Measurements from ENCODE around the gene CTDP1.
A peak's percentile ranks its signal among the peaks of the same experiment; 100 is the strongest.

CTDP1 gene

DNA sequence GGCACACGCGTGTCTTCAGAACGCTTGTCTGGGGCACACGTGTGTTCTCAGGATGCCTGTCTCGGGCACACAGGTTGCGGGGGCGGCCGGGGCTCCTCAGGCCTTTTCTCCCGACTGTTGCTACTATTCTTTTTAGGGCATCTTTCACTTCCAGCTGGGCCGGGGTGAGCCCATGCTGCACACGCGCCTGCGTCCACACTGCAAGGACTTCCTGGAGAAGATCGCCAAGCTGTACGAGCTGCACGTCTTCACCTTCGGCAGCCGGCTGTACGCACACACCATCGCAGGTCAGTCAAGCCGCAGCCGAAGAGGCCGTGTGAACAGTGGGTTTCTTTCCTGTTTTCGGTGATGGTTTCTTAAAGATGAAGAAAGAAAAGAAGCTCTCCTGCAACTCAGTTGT lies 25.0 kb downstream of the CTDP1 start:
- DNase-seq = no peak

DNA sequence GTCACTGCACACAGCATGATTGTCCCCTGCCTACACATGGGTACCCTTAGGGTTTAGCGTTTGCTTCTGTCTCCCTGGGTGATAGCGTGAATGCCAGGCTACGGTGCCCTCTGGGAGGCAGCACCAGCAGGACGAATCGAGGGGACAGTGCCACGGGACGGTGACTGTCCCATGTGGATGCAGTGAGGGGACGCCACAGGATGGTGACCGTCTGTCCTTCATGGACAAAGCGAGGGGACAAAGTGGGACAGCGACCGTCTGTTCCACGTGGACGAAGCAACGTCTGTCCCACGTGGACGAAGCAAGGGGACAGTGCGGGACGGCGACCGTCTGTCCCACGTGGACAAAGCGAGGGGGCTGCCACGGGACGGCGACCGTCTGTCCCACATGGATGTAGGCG lies 25.7 kb downstream of the CTDP1 start:
- no peak for DNase-seq

- DNase-seq = no peak
These were observed 26.4 kb downstream of the CTDP1 start for GRCh38 chr18:79706006-79706405.

GRCh38 chr18:79706658-79707057 lies 27.1 kb downstream of the CTDP1 start:
- no peak for DNase-seq

DNA sequence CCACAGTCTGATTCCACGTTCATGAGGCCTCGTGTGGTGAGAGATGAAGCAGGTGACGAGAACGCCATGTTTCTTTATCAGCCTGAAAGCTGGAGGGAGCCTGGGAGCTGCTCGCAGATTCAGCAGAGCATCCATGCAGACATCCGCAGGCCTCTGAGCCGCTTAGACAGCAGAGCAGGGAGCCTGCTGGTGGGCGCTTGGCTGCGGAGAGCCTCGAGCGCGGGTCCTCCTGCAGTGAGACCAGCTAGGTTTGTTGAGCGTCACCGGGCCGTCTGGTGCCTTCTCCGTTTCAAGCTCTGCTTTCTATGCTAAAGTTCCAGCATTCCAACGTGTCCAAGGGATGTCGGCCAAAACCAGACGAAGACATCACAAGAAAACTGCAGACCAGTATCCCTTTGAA lies 27.6 kb downstream of the CTDP1 start:
- no peak for DNase-seq

DNA sequence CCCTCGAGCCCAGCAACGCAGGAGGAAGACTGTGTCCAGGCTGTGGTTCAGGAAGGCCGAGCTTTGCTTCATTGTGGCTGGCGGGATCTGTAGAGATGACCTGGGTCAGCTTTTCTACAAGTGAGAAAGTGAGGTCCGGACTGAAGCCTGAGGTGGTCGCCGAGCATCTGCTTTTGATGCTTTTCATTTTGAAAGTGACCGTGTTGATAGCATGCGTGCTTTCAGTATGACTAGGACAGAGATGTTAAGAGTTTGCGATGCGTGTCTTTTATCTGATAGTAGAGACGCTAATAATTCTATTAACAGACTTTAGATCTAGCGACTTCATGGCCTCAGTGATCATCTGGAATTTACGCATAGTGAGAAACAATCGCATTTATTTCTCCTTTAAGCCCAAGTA lies 28.1 kb downstream of the CTDP1 start:
- no peak for DNase-seq

- no peak for DNase-seq
These were observed 28.8 kb downstream of the CTDP1 start for GRCh38 chr18:79708412-79708811.

- no peak for DNase-seq
These were observed 32.7 kb downstream of the CTDP1 start for GRCh38 chr18:79712206-79712857.

DNA sequence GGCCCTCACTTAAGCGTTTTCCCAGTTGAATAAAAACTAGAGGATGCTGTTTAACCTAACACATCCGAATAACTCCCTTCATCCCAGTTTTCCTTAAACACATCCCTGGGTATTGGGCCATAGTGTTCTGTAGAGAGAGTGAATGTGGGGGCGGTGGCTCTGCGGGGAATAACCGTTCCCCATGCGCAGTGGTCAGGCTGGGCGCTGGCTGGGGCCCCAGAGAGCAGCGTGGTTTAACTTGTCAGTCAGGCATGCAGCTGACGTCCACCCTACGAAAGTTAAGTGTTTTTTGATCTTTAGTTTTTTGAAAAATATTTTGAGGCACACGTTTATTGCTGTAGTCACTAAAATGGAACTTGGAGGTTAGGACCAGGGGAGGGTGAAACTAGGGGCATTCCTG lies 33.7 kb downstream of the CTDP1 start:
- DNase-seq = no peak

- no peak for DNase-seq
These were observed 35.1 kb downstream of the CTDP1 start for GRCh38 chr18:79714531-79715240.

DNA sequence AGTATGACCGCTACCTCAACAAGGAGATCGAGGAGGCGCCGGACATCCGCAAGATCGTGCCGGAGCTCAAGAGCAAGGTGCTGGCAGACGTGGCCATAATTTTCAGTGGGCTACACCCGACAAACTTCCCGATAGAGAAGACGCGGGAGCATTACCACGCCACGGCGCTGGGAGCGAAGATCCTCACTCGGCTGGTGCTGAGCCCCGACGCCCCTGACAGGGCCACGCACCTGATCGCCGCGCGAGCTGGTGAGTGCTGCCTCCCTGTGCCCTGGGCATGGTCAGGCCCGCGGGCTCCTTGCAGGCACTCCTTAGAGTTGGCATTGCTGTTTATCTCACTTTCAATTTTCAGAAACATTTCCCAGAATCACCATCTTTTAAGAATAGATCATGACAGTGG lies 35.7 kb downstream of the CTDP1 start:
- no peak for DNase-seq

DNA sequence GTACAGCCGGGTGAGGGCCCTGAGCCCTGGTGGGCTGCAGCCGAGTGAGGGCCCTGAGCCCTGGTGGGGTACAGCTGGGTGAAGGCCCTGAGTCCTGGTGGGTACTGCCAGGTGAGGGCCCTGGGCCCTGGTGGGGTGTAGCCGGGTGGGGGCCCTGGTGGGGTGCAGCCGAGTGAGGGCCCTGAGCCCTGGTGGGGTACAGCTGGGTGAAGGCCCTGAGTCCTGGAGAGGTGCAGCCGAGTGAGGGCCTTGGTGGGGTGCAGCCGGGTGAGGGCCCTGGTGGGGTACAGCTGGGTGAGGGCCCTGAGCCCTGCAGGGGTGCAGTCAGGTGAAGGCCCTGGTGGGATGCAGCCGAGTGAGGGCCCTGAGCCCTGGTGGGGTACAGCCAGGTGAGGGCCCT lies 37.5 kb downstream of the CTDP1 start:
- DNase-seq = no peak

DNA sequence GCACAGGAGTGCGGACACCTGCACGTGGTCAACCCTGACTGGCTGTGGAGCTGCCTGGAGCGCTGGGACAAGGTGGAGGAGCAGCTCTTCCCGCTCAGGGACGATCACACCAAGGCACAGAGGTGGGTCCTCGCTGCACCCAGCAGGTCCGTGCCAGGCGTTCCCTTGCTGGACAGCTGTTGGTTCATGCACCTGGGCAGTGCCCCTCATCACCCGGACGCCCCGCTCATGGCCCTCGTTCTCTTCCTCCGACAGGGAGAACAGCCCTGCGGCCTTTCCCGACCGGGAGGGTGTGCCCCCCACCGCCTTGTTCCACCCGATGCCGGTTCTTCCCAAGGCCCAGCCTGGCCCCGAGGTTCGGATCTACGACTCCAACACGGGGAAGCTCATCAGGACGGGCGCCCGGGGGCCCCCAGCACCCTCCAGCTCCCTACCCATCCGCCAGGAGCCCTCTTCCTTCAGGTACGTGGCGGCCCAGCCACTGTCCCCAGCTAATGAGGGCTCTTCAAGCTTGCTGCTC lies 38.0 kb downstream of the CTDP1 start:
- DNase-seq = no peak

GRCh38 chr18:79718126-79718525 lies 38.5 kb downstream of the CTDP1 start:
- no peak for DNase-seq

DNA sequence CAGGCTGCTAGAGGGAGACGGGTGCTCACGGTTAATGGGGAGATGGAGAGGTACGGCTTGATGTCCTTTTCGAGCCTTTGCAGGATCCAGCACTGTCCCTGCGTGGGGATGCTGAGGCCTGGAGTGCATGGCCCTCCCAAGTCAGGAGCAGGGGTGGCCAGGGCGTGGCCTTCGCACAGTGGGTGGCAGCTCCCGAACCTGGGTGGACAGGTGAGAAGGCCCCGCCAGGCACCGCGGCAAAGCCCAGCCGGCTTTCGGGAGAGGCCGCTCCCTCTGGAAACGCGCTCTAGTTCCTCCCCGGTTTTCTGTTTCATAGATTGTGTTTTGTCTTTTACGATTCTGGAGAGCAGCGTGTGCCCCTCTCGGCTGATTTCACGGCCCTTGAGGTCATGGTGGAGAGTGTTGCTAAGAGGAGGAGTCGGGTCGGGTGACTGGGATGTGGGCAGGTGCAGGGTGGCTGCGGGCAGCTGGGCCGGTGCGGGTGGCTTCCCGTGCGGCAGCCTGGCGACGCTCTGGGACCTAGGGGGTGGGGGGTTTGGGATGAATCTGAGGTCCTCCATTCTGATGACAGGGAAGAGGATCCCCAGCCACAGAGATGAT lies 39.4 kb downstream of the CTDP1 start:
- no peak for DNase-seq

DNA sequence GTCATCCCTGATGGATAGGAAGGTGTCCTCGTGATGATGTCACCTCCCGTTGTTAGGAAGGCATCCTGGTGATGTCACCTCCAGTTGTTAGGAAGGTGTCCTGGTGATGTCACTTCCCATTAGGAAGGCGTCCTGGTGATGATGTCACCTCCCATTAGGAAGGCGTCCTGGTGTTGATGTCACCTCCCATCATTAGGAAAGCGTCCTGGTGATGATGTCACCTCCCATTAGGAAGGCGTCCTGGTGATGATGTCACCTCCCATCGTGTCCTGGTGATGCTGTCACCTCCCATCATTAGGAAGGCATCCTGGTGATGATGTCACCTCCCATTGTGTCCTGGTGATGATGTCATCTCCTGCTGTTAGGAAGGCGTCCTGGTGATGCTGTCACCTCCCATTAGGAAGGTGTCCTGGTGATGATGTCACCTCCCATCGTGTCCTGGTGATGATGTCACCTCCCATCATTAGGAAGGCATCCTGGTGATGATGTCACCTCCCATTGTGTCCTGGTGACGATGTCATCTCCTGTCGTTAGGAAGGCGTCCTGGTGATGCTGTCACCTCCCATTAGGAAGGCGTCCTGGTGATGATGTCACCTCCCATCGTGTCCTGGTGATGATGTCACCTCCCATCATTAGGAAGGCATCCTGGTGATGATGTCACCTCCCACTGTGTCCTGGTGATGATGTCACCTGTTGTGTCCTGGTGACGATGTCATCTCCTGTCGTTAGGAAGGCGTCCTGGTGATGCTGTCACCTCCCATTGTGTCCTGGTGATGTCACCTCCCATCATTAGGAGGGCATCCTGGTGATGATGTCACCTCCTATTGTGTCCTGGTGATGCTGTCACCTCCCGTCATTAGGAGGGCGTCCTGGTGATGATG lies 40.1 kb downstream of the CTDP1 start:
- peak in 1 of 5 donors; percentile 1 for DNase-seq

- peak in 1 of 5 donors; percentile 18 for DNase-seq
These were observed 40.7 kb downstream of the CTDP1 start for GRCh38 chr18:79720359-79720733.

DNA sequence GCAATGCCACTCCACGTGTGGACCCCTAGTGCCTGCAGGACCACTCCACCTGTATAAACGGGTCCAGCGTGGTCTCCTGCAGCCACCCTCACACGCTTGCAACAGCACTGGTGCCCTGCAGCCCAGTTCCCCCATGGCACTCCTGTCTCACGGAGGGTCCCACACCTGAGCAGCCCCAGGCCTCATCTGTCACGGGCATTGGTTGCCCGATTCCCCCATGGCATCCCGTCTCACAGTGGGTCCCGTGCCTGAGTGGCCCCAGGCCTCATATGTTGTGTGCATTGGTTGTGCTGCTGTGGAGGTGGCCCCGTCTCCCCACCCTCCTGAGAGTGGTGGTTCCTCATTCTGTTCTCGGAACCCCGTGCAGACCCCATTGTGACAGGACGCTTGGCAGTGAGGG lies 43.4 kb downstream of the CTDP1 start:
- no peak for DNase-seq

- no peak for DNase-seq
These were observed 44.0 kb downstream of the CTDP1 start for GRCh38 chr18:79723628-79724027.

DNA sequence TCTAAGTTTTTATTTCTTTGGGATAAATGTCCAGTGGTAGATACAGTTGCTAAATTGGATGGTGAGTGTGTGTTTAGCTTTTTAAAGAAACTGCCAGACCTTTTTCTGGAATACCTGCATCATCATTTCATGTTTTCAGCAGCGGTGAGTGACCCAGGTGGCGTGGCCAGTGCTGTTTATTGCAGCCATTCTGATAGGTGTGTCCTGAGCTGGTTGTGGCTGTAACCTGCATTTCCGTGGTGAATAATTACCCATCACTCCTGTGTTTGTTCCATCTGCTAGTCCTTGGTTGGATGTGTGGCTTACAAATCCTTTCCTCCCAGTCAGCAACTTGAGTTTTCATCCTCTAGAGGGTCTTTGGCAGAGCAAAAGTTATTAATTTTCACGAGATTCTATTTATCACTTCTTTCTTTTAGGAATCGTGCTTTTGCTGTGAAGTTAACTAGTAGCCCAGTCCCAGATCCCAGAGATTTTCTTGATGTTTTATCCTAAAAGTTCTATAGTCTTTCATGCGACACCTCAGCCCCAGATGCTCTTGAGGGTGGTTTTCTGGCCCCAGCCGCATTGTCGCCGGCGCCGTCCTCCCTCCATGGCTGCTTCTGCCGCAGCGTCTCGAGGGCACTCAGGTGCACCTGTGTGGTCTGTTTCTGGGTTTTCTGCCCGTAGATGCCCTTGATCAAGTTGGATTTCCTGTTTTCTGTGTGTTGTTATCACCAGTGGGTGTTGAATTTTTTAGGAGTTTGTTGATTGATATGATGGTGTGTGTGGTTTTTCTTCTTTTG lies 44.9 kb downstream of the CTDP1 start:
- DNase-seq = no peak

DNA sequence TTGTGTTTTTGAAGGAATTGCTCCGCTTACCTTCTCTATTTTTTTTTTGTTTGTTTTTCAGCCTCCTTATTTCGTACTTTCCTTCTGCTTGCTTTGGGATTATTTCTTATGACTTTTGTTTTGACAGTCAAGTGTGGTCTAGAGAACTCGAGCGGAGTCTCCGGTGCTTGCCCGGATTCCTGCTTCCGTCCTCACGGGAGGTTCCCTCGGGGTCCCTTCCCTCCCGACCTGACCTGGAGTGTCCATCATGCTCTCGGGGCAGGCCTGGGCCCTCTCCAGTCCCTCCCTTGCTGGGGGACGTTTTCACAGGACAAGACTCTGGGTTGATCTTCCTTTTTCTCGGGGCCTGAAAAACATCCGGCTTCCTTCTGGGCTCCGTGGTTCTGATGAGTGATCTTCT lies 45.9 kb downstream of the CTDP1 start:
- no peak for DNase-seq

DNA sequence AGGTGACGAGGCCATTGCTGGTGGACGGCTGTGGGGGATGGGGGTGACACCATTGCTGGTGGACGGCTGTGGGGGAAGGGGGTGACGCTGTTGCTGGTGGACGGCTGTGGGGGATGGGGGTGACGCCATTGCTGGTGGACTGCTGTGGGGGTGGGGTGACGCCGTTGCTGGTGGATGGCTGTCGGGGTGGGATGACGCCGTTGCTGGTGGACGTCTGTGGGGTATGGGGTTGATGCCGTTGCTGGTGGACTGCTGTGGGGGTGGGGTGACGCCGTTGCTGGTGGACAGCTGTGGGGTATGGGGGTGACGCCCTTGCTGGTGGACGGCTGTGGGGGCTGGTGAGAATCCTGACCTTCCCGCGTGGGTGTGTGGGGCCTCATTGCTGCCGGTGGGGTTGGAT lies 47.1 kb downstream of the CTDP1 start:
- DNase-seq = no peak
